IMR-90 (cell line): ENCODE data around the gene PTGS1. TPM values are rescaled to one million over a fixed set of nuclear protein-coding genes. Genes with fewer than 3 reads are reported as not detected.

Source experiments
- ATAC-seq: fragments of 200-7000 bp; cut with Tn5 transposase; 2 replicates; pipeline ENCODE4 v1.9.1; 2020; ENCODE audit warnings: low read depth, mild to moderate bottlenecking, moderate library complexity
- BruUV-seq: library from RNA; stranded (reverse); fragments of 400-500 nt; replicated peaks from 2 replicates; lab custom pipeline; 2021; lab: Mats Ljungman, UMichigan
- CTCF ChIA-PET: fragments of 300-600 bp; formaldehyde crosslinking; extraction: SDS; loops from one replicate; lab custom pipeline; 2021; ENCODE audit warnings: antibody characterized with exemption; lab: Yijun Ruan, JAX
- POLR2A ChIA-PET: fragments of 300-600 bp; sonication (Branson Sonifier 250); formaldehyde crosslinking; loops from one replicate; lab custom pipeline; 2022; ENCODE audit warnings: antibody characterized with exemption; ENCODE audit not compliant: unreplicated experiment; lab: Charles Lee
- DNase-seq: peaks from one replicate; pipeline ENCODE4 v3.0.0; 2013
- H2AFZ ChIP-seq: replicated peaks from 2 replicates; pipeline ENCODE3; 2013; ENCODE audit warnings: low read length, mild to moderate bottlenecking; ENCODE audit not compliant: poor library complexity
- H2AK5ac ChIP-seq: 2 replicates; pipeline ENCODE4 v1.6.1; 2013; ENCODE audit warnings: low read depth, low read length, inconsistent platforms
- H2AK9ac ChIP-seq: replicated peaks from 2 replicates; pipeline ENCODE3; 2013; ENCODE audit warnings: mild to moderate bottlenecking, low read depth, low read length, moderate library complexity; ENCODE audit not compliant: poor library complexity
- H2BK120ac ChIP-seq: 2 replicates; pipeline ENCODE4 v1.6.1; 2013; ENCODE audit warnings: low read depth, low read length, inconsistent platforms
- H2BK15ac ChIP-seq: 3 replicates; pipeline ENCODE4 v1.6.1; 2013; ENCODE audit warnings: low read depth, low read length, inconsistent platforms
- H2BK20ac ChIP-seq: 2 replicates; pipeline ENCODE4 v1.6.1; 2013; ENCODE audit warnings: low read depth, mild to moderate bottlenecking, inconsistent platforms, low read length, moderate library complexity
- H2BK5ac ChIP-seq: 2 replicates; pipeline ENCODE4 v1.6.1; 2013; ENCODE audit warnings: mild to moderate bottlenecking, low read depth, low read length, inconsistent platforms; ENCODE audit not compliant: poor library complexity, severe bottlenecking
- H3K14ac ChIP-seq: replicated peaks from 2 replicates; pipeline ENCODE4 v1.6.1; 2013; ENCODE audit warnings: low read depth, low read length, inconsistent platforms
- H3K18ac ChIP-seq: 2 replicates; pipeline ENCODE4 v1.6.1; 2013; ENCODE audit warnings: low read depth, low read length, control low read depth
- H3K23ac ChIP-seq: 2 replicates; pipeline ENCODE4 v1.6.1; 2013; ENCODE audit warnings: low read depth, low read length, inconsistent platforms
- H3K27ac ChIP-seq: 2 replicates; pipeline ENCODE4 v1.5.1; 2013; ENCODE audit warnings: mild to moderate bottlenecking, control low read depth, low read length; ENCODE audit not compliant: insufficient read depth
- H3K27me3 ChIP-seq: 2 replicates; pipeline ENCODE4 v1.6.1; 2013; ENCODE audit warnings: low read length; ENCODE audit not compliant: control insufficient read depth, insufficient read depth
- H3K36me3 ChIP-seq: 2 replicates; pipeline ENCODE4 v1.6.1; 2013; ENCODE audit warnings: low read length, mixed read lengths; ENCODE audit not compliant: control insufficient read depth, insufficient read depth
- H3K4ac ChIP-seq: 2 replicates; pipeline ENCODE4 v1.6.1; 2013; ENCODE audit warnings: low read depth, low read length, inconsistent platforms
- H3K4me1 ChIP-seq: 2 replicates; pipeline ENCODE4 v1.6.1; 2013; ENCODE audit warnings: low read length, mixed read lengths; ENCODE audit not compliant: control insufficient read depth, insufficient read depth
- H3K4me2 ChIP-seq: 2 replicates; pipeline ENCODE4 v1.6.1; 2013; ENCODE audit warnings: low read depth, mild to moderate bottlenecking, control low read depth, low read length, moderate library complexity
- H3K4me3 ChIP-seq: 2 replicates; pipeline ENCODE4 v1.5.1; 2013; ENCODE audit warnings: low read depth, mild to moderate bottlenecking, control low read depth, low read length, moderate library complexity; ENCODE audit not compliant: insufficient read depth
- H3K56ac ChIP-seq: 2 replicates; pipeline ENCODE4 v1.6.1; 2013; ENCODE audit warnings: low read length, inconsistent platforms; ENCODE audit not compliant: insufficient read depth; ENCODE audit errors: extremely low read depth
- H3K79me1 ChIP-seq, 2 experiments: 2 replicates each; pipeline ENCODE4 v1.6.1; 2013; ENCODE audit warnings: low read length in 2 of 2, inconsistent platforms in 1 of 2, low read depth in 1 of 2
- H3K9ac ChIP-seq: 2 replicates; pipeline ENCODE4 v1.6.1; 2013; ENCODE audit warnings: low read depth, low read length, control low read depth
- H3K9me1 ChIP-seq: 2 replicates; pipeline ENCODE4 v1.6.1; 2013; ENCODE audit warnings: low read length, inconsistent platforms; ENCODE audit not compliant: insufficient read depth
- H3K9me3 ChIP-seq: 2 replicates; pipeline ENCODE4 v1.6.1; 2013; ENCODE audit warnings: low read length; ENCODE audit not compliant: control insufficient read depth, insufficient read depth
- H4K20me1 ChIP-seq: 2 replicates; pipeline ENCODE4 v1.6.1; 2013; ENCODE audit warnings: low read length, inconsistent platforms; ENCODE audit not compliant: insufficient read depth
- H4K5ac ChIP-seq: 2 replicates; pipeline ENCODE4 v1.6.1; 2013; ENCODE audit warnings: mild to moderate bottlenecking, low read depth, low read length, control low read depth
- H4K8ac ChIP-seq, 2 experiments: 2 replicates each; pipeline ENCODE4 v1.6.1; 2013; ENCODE audit warnings: low read depth in 2 of 2, low read length in 2 of 2, control low read depth in 1 of 2, inconsistent platforms in 1 of 2
- H4K91ac ChIP-seq: 2 replicates; pipeline ENCODE4 v1.6.1; 2013; ENCODE audit warnings: low read depth, low read length, inconsistent platforms; ENCODE audit not compliant: insufficient read depth
- MAZ ChIP-seq: IDR thresholded peaks from 2 replicates; pipeline ENCODE4 v1.6.1; 2012; ENCODE audit warnings: low read depth, mild to moderate bottlenecking, low read length, improper control_type of control experiment, moderate library complexity, borderline replicate concordance
- NFE2L2 ChIP-seq: fragments of 150-350 bp; IDR thresholded peaks from 2 replicates; pipeline ENCODE4 v1.6.1; 2016; ENCODE audit warnings: low read depth, mild to moderate bottlenecking, low read length
- WGBS, 2 experiments: methylation state at CpG; one replicate each; pipeline versions ENCODE4 v1.1.5 to v1.1.7; 2013; ENCODE audit warnings: missing lambda C conversion rate in 2 of 2; ENCODE audit not compliant: insufficient read length in 1 of 2; ENCODE audit errors: extremely low coverage in 2 of 2; 5-methylcytosine and 5-hydroxymethylcytosine counted together
- dilution Hi-C: fragments of 300-500 bp; cut with HindIII; formaldehyde crosslinking; loops from one replicate; pipeline ENCODE4 v1.14.3; 2018; ENCODE audit warnings: low sequenced_read_pairs; ENCODE audit not compliant: unreplicated experiment
- in situ Hi-C: fragments of 300-500 bp; cut with MboI; formaldehyde crosslinking; loops from 3 replicates; pipeline ENCODE4 v1.14.3; 2019; ENCODE audit warnings: low sequenced_read_pairs, inconsistent platforms, mixed read lengths
- intact Hi-C: fragments of 100-400 bp; cut with micrococcal nuclease; formaldehyde crosslinking; loops from 2 replicates; pipeline ENCODE4 v1.10.0; 2022
- polyA plus RNA-seq, 3 experiments: library from polyadenylated mRNA; depleted of rRNA; stranded (reverse); fragments of >200 nt; gene quantifications; 2 replicates each; pipeline ENCODE4 v1.2.3, GENCODE V29; 2012; ENCODE audit warnings: low replicate concordance in 1 of 3
- total RNA-seq: library from RNA; depleted of rRNA; stranded (reverse); fragments of >200 nt; gene quantifications from 2 replicates; pipeline ENCODE4 v1.2.3, GENCODE V29; 2012

PTGS1 gene
- total and polyA plus RNA-seq, 2 of the 4 experiments (the other 2 are of a cell fraction): 24.7 to 38.3 TPM

GRCh38 chr9:122339579-122339978 is 31.2 kb upstream of the PTGS1 start:
- no peak overlapping the region for H4K8ac ChIP-seq
- dilution Hi-C loops (no loop called here), intact Hi-C loops (no loop called here), in situ Hi-C loops (no loop called here)
- no peak overlapping the region for H3K9ac ChIP-seq
- H4K5ac ChIP-seq: no peak overlapping the region
- H3K9me3 ChIP-seq: no peaks in the 10 kb centered on the region
- no peak overlapping the region for H2BK20ac ChIP-seq
- H4K91ac ChIP-seq: no peak overlapping the region
- BruUV-seq: no TSS peak
- no peaks in the 10 kb centered on the region for H3K36me3 ChIP-seq
- H3K4me2 ChIP-seq: no peak overlapping the region
- no peaks in the 10 kb centered on the region for H3K4me1 ChIP-seq
- H3K14ac ChIP-seq: no peak overlapping the region
- ATAC-seq: no peak
- H3K27me3 ChIP-seq: peaks cover 22% of the 10 kb centered on the region
- H2AFZ ChIP-seq: no peak overlapping the region
- ChIA-PET CTCF (no interaction called here), POLR2A (no interaction called here)
- H2BK120ac ChIP-seq: no peak overlapping the region
- H3K9me1 ChIP-seq: no peaks in the 10 kb centered on the region; the same call in 1 of the 2 replicates
- no peak overlapping the region for H3K27ac ChIP-seq
- H2AK9ac ChIP-seq: no peak overlapping the region
- no peaks in the 10 kb centered on the region for H4K20me1 ChIP-seq
- no peak overlapping the region for H2AK5ac ChIP-seq
- no peak for DNase-seq
- no CpG with 5 or more reads among the region's 5 CpGs for WGBS, 2 experiments
- no peak overlapping the region for H2BK15ac ChIP-seq
- no peak overlapping the region for H3K4me3 ChIP-seq
- H2BK5ac ChIP-seq: no peak overlapping the region
- no peak overlapping the region for H3K23ac ChIP-seq
- H3K56ac ChIP-seq: no peak overlapping the region
- TF ChIP-seq NFE2L2: no peak
- TF ChIP-seq MAZ: no peak
- no peak overlapping the region for H3K4ac ChIP-seq
- H3K18ac ChIP-seq: no peak overlapping the region
- H3K79me1 ChIP-seq: no peaks in the 10 kb centered on the region
